Stimulated activated effector memory CD8-positive, alpha-beta T cell treated with anti-CD3 and anti-CD28 coated beads, Interleukin-12 subunit alpha, Interleukin-12 subunit beta, amount 100 ng/mL, for 72 hours (primary cell): ENCODE measurements around the gene RTN4R.

Experiments
- ATAC-seq: fragments of 150-1000 bp; cut with Tn5 transposase; 2 replicates; pipeline ENCODE4 v1.10.0; 2021
- DNase-seq, 2 donors: peaks; one replicate each; pipeline ENCODE4 v3.0.0; 2021 to 2022; ENCODE audit warnings: low spot score in 2 of 2
- H3K27ac Mint-ChIP-seq: one replicate; pipeline ENCODE4 v1.8.0; 2022; ENCODE audit warnings: mild to moderate bottlenecking, mixed read lengths
- H3K36me3 Mint-ChIP-seq: one replicate; pipeline ENCODE4 v1.8.0; 2022; ENCODE audit warnings: mild to moderate bottlenecking, mixed read lengths
- H3K4me1 Mint-ChIP-seq: one replicate; pipeline ENCODE4 v1.8.0; 2022; ENCODE audit warnings: mixed read lengths
- H3K4me3 Mint-ChIP-seq: one replicate; pipeline ENCODE4 v1.8.0; 2022; ENCODE audit warnings: mild to moderate bottlenecking, mixed read lengths
- H3K9me3 Mint-ChIP-seq: one replicate; pipeline ENCODE4 v1.8.0; 2022; ENCODE audit warnings: mixed read lengths

Gene RTN4R

DNA sequence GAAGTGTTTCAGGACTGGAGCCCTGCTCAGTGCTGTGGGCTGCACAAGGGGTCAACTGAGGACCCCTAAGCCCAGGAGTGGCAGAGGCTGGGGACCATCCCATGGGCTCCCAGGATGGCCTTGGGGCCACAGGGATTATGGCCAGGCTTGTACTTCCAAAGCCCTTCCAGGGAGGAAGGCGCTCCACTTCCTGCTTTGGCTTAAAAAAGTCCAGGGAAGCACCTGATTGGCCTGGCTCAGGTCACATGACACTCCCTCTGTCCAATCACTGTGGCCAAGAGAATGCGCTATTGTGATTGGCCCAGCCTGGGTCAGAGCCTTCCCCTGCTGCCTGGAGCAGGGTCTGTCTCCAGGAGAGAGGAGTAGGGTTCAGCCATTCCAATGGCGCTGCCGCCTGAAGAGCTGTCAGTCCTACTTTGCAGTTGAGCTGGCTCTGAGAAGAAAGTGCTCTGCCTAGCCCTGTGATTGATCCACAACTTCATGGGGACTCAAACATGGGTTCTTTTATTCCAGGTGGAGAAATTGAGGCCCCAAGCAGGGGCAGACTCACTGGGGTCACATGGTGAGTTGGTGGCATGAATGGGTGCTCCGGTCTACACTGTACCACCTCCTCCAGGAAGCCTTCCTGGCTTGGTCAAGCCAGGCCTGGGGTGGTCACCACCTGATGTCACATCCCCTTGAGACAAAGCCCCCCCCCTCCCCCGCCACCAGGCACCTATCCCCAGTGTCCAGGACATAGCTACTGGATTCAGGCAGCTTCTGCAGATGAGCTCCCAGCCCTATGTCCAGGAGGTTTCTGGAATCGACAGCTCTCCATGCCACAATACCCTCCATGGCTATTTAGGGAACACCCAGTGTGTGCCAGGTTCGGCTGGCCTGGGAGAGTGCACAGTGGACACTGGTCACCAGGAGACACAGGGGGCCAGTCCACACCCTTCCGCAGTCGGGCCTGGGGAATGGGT, 48.2 kb downstream of the RTN4R start:
- H3K4me1 Mint-ChIP-seq: no peaks in the 10 kb centered on the region
- H3K36me3 Mint-ChIP-seq: no peaks in the 10 kb centered on the region
- H3K4me3 Mint-ChIP-seq: no peak overlapping the region

DNA sequence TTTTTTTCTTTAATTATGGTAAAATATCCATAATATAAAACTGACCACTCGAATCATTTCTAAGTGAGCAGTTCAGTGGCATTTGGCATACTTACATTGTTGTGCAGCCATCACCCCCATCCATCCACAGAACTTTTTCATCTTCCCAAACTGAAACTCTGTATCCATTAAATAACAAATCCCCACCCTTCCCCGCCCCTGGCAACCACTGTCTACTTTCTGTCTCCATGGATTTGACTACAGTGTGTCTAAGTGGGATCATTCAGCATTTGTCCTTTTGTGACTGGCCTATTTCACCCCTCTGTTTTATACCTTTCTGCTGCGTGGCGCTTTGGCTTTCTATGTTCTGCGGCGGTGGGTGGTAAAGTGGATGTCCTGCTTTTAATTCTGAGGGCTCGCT, 49.1 kb downstream of the RTN4R start:
- Mint-ChIP-seq H3K9me3 (no peaks in the 10 kb centered on the region), H3K27ac (no peak overlapping the region), H3K36me3 (no peaks in the 10 kb centered on the region), H3K4me3 (no peak overlapping the region), H3K4me1 (no peaks in the 10 kb centered on the region)
- DNase-seq (no peak), ATAC-seq (no peak)

More for the DNA sequence above, 48.2 kb downstream of the RTN4R start:
- Mint-ChIP-seq H3K27ac (no peak overlapping the region), H3K9me3 (no peaks in the 10 kb centered on the region)
- ATAC-seq (no peak), DNase-seq (no peak)

DNA sequence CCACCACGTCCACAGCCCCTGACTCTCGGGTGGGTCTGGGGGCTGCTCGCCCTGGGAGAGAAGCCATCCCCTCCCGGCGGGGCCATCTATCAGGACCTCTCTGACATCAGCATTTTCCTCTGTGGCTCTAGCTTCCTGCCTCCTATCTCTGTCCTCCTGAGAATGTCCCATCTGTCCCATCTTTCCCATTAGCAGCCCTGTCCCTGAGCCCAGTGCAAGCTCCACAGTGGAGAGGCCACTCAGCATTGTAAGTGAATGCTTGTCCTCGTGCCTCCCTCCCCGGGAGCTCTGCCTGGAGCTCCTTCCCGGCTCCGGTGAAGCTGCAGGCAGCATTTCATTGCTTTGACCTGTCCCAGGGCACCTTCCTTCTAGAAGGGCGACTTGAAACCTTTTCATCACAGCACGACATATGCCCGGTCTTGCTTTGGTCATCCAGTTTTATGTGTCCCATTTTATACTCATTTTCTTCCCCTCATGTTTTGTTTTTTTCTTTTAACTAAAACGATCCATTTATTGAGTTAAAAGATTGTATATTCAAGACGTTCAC, 49.7 kb downstream of the RTN4R start:
- DNase-seq (no peak), ATAC-seq (no peak)
- no peaks in the 10 kb centered on the region for H3K9me3 Mint-ChIP-seq
- peaks cover 4% of the 10 kb centered on the region for H3K4me1 Mint-ChIP-seq
- H3K27ac Mint-ChIP-seq: peak overlapping the region; percentile 46
- no peaks in the 10 kb centered on the region for H3K36me3 Mint-ChIP-seq
- no peak overlapping the region for H3K4me3 Mint-ChIP-seq

DNA sequence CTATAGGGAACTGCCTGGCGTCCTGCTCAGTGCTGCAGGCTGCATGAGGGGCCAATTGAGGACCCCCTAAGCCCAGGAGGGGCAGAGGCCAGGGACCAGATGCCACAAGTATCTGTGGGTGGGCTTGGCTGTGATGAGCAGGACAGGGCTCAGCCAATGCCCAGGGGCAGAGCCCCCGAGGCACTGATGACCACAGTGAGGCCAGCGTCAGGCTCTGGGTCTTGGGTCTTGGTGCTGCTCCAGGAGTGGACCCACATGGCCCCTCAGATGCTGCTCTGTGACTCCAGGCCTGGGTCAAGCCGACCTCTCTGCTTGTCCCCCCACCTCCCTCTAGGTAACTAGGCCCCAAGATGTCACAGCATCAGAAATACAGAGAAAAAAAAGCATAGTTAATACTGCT, 50.6 kb downstream of the RTN4R start:
- H3K36me3 Mint-ChIP-seq: no peaks in the 10 kb centered on the region
- H3K4me3 Mint-ChIP-seq: no peak overlapping the region
- DNase-seq (no peak), ATAC-seq (no peak)
- no peak overlapping the region for H3K27ac Mint-ChIP-seq
- H3K4me1 Mint-ChIP-seq: peaks cover 12% of the 10 kb centered on the region
- no peaks in the 10 kb centered on the region for H3K9me3 Mint-ChIP-seq

DNA sequence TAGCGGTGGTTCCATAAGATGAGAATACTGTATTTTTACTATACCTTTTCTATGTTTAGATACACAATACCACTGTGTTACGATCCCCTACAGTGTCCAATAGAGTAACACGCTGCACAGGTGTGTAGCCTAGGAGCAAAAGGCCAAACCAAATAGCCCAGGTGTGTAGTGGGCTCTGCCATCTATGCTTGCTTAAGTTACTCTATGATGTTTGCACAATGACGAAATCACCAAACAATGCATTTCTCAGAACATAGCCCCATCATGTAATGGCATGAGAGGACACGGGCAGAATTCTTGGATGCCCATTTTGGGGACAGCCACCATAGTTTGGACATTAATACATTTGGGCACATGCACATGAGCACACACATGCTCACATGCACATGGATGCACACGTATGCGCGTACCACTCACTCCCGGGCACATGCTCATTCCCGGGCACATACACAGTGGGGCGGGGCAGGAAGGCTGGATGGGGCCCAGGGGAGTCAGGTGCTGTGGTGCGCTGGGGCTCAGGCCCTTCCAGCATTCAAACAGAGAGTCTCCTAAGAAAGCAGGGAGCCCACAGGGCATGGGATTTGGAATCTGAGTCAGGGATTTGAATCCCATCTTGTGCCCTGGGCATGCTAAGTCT, 51.1 kb downstream of the RTN4R start:
- ATAC-seq (no peak), DNase-seq (no peak)
- H3K27ac Mint-ChIP-seq: no peak overlapping the region
- peaks cover 18% of the 10 kb centered on the region for H3K4me1 Mint-ChIP-seq
- no peaks in the 10 kb centered on the region for H3K9me3 Mint-ChIP-seq
- no peak overlapping the region for H3K4me3 Mint-ChIP-seq
- no peaks in the 10 kb centered on the region for H3K36me3 Mint-ChIP-seq

DNA sequence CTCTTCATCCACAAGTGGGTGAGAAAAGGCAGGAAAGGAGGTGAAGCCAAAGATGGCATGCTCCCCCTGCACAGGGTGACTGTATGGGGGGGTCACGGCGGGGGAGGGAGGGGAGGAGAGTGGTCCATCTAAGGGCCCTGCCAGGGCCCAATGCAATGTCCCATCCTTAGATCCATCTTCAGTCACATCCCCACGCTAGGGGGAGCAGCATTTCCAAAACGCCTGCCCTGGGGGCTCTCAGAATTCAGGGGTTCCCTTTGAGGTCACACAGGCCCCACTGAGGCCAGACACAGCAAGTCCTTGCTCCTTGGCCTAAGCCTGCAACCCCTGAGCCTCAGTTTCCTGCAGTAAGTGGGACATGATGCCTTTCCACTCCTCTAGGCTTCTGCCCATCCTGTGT, 52.4 kb downstream of the RTN4R start:
- no peak overlapping the region for H3K4me3 Mint-ChIP-seq
- no peak for ATAC-seq

DNA sequence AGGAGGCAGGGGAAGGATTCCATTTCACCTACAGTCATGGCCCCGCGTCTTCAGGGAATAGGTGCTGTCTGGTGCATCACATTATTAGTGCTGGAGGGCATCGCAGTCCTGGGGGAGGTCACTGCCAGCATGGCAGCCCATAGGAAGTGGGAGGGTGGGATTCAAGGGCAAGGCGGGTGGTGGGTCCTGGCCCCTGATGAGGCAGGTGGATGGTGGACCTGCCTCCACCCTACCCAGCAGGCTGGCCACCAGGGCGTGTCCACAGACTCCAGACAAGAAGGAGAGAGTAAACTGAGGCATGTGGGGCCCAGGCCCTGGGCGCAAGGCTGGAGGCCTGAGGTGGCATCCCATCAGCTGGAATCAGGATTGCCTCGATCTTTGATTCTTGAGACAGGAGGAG, 53.3 kb downstream of the RTN4R start:
- ATAC-seq (no peak), DNase-seq (no peak)
- no peak overlapping the region for H3K4me3 Mint-ChIP-seq
- H3K9me3 Mint-ChIP-seq: no peaks in the 10 kb centered on the region
- H3K4me1 Mint-ChIP-seq: peaks cover 23% of the 10 kb centered on the region
- no peak overlapping the region for H3K27ac Mint-ChIP-seq
- H3K36me3 Mint-ChIP-seq: no peaks in the 10 kb centered on the region

More for the DNA sequence above, 52.4 kb downstream of the RTN4R start:
- peaks cover 19% of the 10 kb centered on the region for H3K4me1 Mint-ChIP-seq
- no peaks in the 10 kb centered on the region for H3K9me3 Mint-ChIP-seq
- no peaks in the 10 kb centered on the region for H3K36me3 Mint-ChIP-seq
- H3K27ac Mint-ChIP-seq: no peak overlapping the region
- DNase-seq: no peak

DNA sequence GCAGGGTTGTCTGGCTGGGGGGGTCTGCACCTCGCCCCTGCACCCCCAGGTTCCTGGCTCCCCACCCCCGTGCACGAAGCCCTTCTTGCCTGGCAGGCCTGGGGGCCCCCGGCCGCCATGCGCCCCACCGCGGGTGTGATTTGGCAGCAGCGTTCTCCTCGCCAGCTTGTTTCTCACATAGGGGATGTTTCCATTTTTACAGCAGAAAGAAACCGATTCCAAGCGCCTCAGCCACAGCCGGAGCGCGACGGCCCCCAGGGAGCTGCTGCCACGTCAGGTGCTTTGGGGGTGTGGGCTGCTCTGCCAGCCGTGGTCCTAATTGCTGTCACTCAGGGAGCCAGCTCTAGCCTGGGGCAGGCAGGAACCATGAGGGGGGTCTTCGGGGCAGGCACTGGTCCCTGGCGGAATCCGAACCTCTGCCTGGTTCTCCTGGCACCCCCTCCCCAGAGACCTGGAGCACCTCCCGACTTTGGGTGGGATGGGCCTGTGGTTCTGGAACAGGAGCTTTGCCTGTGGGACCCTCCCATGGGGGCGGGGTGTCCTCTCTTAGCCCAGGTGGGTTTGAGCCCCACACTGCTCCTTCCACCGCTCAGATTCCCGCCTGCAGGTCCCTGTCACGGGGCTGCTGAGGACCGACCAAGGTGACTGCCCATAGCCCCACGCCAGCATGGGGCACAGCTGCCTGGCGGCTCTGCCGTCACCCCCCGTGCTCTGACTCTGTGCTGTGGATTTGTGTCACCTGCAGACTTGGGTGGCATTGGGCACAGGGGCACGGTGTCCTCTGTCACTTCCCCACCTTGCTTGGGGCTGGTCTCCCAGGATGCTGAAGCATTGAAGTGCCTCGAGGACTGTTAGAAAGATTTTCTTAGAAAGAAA, 54.0 kb downstream of the RTN4R start:
- Mint-ChIP-seq H3K36me3 (no peaks in the 10 kb centered on the region), H3K27ac (no peak overlapping the region), H3K4me3 (no peak overlapping the region), H3K4me1 (peaks cover 23% of the 10 kb centered on the region), H3K9me3 (no peaks in the 10 kb centered on the region)
- ATAC-seq (no peak), DNase-seq (no peak)

DNA sequence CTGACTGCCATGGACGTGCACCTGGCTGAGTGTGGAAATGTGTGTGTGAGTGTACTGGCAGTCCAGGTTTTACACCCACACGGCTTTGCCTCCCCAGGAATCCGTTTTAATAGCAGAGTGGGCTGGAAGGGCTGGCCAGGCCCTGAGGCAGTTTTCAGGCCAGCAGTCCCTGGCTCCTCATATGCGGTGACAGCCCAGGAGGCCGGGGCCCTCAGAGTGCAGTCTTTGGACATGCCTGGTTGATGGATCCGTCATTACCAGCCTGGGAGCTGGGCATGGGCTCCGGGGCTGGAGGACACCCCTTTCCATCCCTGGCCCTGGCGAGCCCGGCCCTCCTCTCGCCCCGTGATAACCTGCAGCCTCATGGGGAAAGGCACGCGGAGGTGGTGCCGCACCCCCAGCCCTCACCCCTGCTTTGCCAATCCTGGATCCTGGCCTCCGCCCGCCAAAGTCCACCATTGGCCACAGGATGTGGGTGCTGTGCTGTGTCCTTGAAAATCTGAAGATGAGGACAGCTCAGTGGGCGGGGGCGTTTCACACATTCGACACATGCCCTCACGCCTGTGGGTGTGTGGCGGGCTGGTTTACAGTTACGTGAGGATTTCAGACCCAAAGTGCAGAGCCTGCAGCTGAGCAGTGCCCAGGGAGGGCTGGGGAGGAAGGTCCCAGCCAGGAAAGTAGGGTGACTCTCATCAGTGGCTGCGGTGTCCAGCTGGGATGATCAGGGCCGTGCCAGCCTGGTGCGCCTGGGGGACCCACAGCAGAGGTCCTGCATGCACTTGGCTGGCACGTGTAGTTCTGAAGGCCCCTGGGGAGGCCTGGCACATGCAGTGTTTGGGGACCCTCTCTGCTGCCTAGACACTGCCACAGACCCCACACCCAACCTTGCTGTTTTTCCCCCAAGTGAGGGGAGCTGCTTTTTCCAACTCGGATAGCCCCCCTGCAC, 55.1 kb downstream of the RTN4R start:
- peak; percentile 59 for ATAC-seq
- DNase-seq: no peak
- H3K4me3 Mint-ChIP-seq: no peak overlapping the region
- no peaks in the 10 kb centered on the region for H3K9me3 Mint-ChIP-seq
- H3K27ac Mint-ChIP-seq: no peak overlapping the region
- peaks cover 29% of the 10 kb centered on the region for H3K4me1 Mint-ChIP-seq
- H3K36me3 Mint-ChIP-seq: no peaks in the 10 kb centered on the region

DNA sequence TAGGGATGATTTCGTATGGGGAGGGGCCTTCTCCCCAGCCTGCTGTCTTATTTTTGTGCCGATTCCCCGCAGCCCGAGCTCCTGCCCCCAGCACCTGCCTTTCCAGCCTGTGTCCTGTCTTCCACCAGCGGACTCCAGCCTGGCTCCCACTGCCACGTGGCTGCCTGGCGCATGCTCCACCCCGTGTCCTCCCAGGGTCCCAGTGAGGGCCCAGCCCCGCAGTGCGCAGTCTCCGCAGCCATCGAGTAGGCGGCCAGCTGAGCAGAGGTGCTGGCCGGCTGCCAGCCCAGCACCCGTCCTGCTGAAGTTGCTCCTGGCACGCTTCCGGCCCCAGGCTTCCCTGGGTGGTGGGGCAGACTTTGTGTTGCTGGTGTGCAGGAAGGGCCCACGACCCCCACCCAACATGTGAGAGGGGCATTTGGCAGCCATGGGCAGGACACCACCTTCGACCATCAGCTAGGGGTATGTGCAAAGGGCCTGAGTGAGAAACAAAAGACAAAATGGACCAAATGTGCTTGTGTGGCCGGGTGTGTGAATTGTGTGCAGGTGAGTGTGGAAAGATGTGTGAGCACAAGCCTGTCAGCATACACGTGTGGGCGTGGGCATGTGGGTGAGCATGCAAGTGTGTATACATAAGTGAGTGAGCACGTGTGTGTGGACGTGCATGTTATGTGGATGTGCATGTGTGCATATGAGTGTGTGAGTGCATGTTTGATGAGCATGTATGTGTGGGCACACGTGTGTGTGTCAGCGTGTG, 55.9 kb downstream of the RTN4R start:
- Mint-ChIP-seq H3K4me1 (peaks cover 36% of the 10 kb centered on the region), H3K27ac (no peak overlapping the region), H3K4me3 (no peak overlapping the region), H3K9me3 (no peaks in the 10 kb centered on the region), H3K36me3 (no peaks in the 10 kb centered on the region)
- DNase-seq (no peak), ATAC-seq (no peak)

DNA sequence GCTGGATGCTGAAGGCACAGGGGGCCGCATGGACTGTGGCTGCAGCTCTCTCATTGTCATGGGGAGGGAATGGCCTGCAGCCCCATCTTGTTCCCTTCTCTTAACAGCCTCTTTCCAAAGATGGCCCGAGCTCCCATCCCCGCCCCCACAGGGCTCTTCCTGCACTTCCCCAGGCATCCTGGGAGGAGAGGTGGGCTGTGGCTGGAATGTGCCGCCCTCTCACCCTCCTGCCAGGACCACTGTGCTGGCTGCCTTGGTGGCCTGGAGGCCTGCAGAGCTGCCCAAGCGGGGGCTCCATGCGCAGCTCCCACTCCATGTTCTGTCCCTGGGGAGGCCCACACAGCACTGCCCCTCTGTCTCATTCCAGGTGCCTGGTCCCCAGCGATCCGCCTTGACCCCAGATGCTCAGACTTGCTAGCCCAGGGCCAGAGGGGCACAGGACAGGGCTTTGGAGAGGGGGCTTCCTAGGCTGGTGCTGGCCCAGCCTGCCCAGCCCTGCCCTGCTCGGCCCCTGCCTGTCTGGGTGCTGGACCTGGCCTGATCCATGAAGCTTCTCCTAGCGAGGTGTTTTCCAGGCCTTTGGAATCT, 56.6 kb downstream of the RTN4R start:
- H3K4me3 Mint-ChIP-seq: no peak overlapping the region
- no peaks in the 10 kb centered on the region for H3K36me3 Mint-ChIP-seq
- ATAC-seq (no peak), DNase-seq (no peak)
- H3K9me3 Mint-ChIP-seq: no peaks in the 10 kb centered on the region
- H3K4me1 Mint-ChIP-seq: peaks cover 40% of the 10 kb centered on the region
- peak overlapping the region; percentile 67 for H3K27ac Mint-ChIP-seq

DNA sequence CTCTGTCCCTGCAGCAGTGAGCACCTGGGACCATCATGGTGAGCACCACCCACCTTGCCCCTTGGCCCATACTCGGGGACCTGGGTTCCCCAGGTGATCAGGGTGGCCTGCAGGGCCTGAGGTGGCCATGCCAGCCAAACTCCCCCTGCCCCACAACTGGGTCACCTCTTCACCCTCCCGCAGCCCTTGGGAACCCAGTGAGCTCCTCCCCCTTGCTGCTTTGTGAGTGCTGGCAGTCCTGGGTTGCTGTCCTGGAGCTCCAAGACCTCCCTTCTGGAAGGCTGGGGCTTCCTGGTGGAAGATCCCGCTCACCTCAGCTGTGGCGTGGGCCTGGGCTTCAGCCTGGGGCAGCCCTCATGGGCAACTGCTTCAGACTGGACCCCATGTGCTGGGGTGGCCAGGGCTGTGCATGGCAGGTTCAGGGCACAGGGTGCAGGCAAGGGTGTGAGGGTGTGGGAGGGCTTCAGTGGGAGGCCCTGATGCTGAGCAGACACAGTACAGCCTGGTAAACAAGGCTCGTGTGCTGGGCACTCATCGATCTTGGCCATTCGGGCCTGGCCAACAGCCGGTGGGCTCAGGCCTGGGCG, 57.6 kb downstream of the RTN4R start:
- H3K9me3 Mint-ChIP-seq: no peaks in the 10 kb centered on the region
- H3K4me1 Mint-ChIP-seq: peaks cover 49% of the 10 kb centered on the region
- H3K27ac Mint-ChIP-seq: peak overlapping the region; percentile 67
- DNase-seq (no peak), ATAC-seq (no peak)
- no peak overlapping the region for H3K4me3 Mint-ChIP-seq
- no peaks in the 10 kb centered on the region for H3K36me3 Mint-ChIP-seq

DNA sequence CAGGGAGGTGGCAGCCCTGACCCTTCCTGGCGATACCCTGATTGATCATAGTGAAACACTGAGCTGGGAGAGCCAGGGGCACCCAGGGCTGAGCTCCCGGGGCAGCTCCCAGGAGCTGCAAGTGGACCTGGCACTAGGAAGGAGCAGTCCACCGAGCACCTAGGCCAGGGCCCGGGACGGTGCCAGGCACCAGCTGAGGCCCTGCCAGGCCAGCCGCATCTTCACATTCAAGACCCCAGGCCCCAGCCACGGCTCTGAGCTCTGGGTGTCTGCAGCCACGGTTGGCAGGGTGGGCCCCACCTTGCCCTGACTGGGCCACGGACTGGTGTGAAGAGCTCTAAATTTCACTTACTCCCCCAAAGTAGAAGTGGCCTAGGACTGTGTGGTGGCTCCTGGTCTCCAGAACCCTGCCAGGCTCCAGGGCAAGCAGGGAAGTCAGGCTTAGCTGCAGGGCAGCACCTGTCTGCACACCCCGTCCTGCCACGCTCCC, 58.3 kb downstream of the RTN4R start:
- DNase-seq (no peak), ATAC-seq (no peak)
- H3K4me3 Mint-ChIP-seq: no peak overlapping the region
- H3K4me1 Mint-ChIP-seq: peaks cover 53% of the 10 kb centered on the region
- no peak overlapping the region for H3K27ac Mint-ChIP-seq
- no peaks in the 10 kb centered on the region for H3K36me3 Mint-ChIP-seq
- no peaks in the 10 kb centered on the region for H3K9me3 Mint-ChIP-seq
